NCI-H69 (cell line): ENCODE results near the gene KTI12.
"Not testable (repeated sequence)": the region's sequence is repeated elsewhere in the genome, so short reads cannot be mapped to it uniquely, and the experiment has no call there.

Experiments
- DNase-seq: peaks from one replicate; lab custom pipeline; 2025; lab: John Stamatoyannopoulos, UW

The KTI12 gene, protein sequence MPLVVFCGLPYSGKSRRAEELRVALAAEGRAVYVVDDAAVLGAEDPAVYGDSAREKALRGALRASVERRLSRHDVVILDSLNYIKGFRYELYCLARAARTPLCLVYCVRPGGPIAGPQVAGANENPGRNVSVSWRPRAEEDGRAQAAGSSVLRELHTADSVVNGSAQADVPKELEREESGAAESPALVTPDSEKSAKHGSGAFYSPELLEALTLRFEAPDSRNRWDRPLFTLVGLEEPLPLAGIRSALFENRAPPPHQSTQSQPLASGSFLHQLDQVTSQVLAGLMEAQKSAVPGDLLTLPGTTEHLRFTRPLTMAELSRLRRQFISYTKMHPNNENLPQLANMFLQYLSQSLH

DNA sequence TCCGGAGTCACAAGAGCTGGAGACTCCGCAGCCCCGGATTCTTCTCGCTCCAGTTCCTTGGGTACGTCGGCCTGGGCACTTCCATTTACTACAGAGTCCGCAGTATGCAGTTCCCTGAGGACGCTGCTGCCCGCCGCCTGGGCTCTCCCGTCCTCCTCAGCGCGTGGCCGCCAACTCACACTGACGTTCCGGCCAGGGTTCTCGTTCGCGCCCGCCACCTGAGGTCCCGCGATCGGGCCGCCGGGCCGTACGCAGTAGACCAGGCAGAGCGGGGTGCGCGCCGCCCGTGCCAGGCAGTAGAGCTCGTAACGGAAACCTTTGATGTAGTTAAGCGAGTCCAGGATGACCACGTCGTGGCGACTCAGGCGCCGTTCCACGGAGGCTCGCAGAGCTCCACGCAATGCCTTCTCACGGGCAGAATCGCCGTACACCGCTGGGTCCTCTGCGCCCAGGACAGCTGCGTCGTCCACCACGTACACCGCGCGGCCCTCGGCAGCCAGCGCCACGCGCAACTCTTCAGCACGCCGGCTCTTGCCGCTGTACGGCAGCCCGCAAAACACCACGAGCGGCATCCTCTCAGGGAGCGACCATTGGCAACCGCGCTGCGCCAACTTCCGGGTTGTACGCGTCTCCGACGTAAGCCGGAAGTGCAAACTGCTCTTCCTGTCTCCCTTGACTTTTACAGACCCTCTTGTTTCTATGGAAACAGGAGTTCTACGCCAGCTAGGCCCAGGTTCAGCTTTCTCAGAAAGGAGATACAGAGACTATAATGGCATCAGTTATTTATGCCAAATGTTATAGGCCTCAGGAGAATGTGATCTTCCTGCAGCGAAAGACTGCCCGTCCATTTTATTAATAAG is at the start of gene KTI12:
Gene KTI12 (minus strand): TSS at position 621 of the 860 bp plus-strand sequence. CDS start 49 bp downstream, at position 572.
- peak; percentile 90 for DNase-seq

DNA sequence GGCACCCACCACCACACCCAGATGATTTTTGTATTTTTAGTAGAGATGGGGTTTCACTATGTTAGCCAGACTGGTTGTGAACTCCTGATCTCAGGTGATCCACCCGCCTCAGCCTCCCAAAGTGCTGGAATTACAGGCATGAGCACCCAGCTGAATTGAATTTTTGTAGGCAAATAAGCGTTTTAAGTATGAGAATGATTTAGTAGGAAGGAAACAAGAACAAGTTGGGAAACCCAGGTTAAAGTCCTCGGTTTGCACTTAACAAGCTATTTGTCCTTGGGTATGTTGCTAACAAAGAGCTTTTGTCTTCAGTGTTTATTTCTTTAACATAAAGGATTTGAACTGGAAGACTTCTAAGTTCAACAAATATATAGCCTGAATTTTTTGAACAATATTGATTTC is 46.4 kb upstream of the KTI12 start:
- DNase-seq: no peak

GRCh38 chr1:52077277-52077676 is 43.7 kb upstream of the KTI12 start:
- DNase-seq: not testable (repeated sequence)

DNA sequence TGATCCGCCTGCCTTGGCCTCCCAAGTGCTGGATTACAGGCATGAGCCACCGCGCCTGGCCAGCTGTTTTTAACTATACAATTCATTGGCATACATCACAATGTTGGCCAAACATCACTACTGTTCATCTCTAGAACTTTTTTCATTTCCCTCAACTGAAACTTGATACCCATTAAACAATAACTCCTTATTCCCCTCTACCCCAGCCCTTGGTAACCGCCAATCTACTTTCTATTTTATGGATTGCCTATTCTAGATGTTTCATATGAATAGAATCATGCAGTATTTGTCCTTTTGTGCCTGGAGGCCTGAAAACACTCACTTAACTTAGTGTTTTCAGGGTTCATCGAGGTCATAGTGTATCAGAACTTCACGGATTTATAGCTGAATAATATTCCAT is 38.7 kb upstream of the KTI12 start:
- no peak for DNase-seq

- DNase-seq: no peak
Measured at GRCh38 chr1:52070704-52071103, 37.1 kb upstream of the KTI12 start.

GRCh38 chr1:52063192-52063591 is 29.6 kb upstream of the KTI12 start:
- DNase-seq: no peak

- no peak for DNase-seq
Measured at GRCh38 chr1:52060822-52061221, 27.2 kb upstream of the KTI12 start.

DNA sequence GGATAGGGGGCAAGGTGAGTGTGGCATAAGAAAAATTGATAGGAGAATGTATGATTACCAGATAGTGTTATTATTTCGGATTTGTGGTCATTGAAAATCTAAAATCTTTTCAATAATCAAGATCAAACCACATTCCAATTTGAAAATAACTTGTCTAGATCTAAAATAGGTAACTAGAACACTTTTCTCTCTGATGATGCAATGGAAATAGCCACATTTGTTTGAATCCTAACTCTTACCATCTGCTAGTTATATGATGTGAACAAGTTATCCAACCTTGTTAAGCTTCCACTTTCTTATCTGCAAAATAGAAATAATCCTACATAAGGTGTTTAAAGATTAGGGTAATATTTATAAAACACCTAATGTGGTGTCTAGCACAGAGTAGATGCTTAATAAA is 26.3 kb upstream of the KTI12 start:
- no peak for DNase-seq

- no peak for DNase-seq
Measured at GRCh38 chr1:52059321-52059720, 25.7 kb upstream of the KTI12 start.

GRCh38 chr1:52057876-52058415 is 24.3 kb upstream of the KTI12 start:
- DNase-seq: no peak

GRCh38 chr1:52057255-52057654 is 23.6 kb upstream of the KTI12 start:
- DNase-seq: no peak

DNA sequence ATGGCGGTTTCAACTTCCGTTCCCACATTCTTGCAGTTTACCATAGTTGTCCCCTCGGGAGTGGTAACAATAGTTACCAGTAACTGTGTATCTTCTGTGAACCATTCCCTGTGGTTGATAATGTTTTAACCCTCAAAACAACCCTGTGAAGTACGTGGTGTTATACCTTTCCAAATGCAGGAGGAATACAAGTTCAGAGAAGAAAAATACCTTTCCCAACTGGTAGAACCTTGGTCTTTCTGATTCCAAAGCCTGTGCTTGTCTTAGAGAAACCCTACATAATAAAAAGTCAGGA is 23.3 kb upstream of the KTI12 start:
- no peak for DNase-seq

DNA sequence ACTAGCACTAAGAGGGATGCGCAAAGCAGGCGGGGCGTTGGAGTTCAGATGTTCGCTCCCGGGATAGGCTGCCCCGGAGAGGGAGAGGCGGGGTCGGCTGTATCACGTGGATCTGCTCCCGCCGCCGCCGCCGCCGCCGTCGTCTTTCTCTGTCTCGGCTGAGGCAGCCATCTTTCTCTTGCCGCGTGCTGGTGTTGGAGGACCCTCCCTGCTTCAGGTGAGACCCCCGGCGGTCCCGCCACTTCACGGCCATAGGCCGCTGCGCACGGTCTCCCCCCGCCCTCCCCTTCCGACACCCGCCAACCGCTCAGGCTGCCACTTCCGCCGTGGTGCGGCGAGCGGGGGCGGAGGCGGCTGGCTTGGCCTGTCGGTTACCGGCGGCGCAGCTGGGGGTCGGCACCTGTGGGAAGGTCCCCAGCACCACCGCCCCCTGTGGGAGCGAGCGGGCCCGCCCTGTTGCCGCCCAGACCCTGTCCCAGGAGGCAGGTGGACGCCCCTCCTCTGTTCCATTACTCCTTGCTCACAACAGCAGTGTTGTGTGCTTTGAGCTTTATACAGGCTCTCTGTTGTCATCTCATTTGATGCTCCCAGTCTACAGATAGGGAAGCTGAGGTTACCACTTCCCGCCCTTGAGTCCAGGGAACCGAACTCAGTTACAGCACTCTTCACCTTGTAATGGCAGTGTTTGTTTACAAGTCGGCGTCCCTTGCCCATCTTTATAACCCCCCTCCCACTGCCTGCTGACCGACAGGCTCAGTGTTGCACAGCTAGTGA is 22.7 kb upstream of the KTI12 start, which contains the start of gene BTF3L4:
Gene BTF3L4 (plus strand): TSS at position 133 of the 774 bp plus-strand sequence. CDS start 3,553 bp downstream, outside the sequence.
- peak; percentile 95 for DNase-seq

DNA sequence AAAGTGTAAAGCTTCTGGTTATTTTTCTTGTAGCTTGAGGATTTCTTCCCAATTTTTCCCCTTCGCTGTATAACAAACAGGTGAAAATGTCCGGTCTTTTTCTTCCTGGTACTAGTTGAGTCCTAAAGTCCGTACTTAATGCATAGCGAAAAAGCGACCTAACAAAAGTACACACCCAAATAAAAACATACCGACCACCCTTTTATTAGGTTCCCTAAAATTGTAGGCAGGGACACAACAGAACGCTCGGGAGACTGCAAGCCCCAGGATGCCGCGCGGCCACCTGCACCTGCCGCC is 22.2 kb upstream of the KTI12 start:
- no peak for DNase-seq

- peak; percentile 90 for DNase-seq
Measured at GRCh38 chr1:52055066-52055865, 21.7 kb upstream of the KTI12 start, which contains the start of gene TXNDC12. TSS of gene TXNDC12 (minus strand) at chr1:52055191. CDS start at chr1:52055096, 95 bp downstream.

GRCh38 chr1:52054496-52055065 is 21.0 kb upstream of the KTI12 start:
- peak; percentile 7 for DNase-seq

- DNase-seq: no peak
Measured at GRCh38 chr1:52053862-52054261, 20.3 kb upstream of the KTI12 start.

DNA sequence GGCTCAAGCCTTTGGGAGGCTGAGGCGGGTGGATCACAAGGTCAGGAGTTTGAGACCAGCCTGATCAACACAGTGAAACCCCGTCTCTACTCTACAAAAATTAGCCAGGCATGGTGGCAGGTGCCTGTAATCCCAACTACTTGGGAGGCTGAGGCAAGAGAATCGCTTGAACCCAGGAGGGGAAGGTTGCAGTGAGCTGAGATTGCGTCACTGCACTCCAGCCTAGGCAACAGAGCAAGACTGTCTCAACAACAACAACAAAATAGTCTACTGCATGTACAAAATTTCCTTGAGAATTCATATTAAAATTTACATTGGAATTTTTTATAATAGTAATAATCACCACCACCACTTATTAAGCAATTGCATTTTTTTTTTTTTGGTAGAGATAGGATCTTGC is 15.7 kb upstream of the KTI12 start:
- not testable (repeated sequence) for DNase-seq

DNA sequence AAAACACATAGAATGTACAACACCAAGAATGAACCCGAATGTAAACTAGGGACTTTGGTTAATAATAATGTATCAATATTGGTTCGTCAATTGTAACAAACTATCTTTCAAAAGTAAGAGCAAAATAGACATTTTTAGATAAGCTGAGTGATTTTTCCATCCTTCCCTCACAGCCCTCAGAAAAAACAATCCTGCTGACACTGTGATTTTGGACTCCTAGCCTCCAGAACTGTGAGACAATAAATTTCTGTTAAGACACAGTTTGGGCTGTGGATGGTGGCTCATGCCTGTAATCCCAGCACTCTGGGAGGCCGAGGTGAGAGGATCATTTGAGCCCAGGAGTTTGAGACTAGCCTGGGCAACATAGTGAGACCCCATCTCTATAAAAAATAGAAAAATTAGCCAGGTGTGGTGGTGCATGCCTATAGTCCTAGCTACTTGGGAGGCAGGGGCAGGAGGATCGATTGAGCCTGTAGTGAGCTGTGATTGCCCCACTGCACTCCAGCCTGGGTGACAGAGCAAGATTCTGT is 12.1 kb upstream of the KTI12 start:
- DNase-seq: not testable (repeated sequence)

DNA sequence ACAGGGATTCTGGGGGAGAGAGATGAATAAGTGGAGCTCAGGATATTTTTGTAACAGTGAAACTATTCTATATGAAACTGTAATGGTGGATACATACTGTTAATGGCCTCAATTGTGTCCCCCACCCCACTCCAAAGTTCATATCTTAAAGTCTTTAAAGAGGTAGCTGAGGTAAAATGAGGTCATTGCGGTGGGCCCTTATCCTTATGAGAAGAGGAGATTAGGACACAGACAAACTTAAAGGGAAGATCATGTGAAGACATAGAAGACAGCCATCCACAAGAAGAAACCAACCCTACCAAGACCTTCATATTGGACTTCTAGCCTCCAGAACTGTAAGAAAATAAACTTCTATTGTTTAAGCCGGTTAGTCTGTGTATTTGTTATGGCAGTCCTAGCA is 11.6 kb upstream of the KTI12 start:
- no peak for DNase-seq
